ENCODE data around the gene PTPRE.

The PTPRE gene

GRCh38 chr10:128055061-128055868 lies 148.4 kb downstream of the PTPRE start:
- Mint-ChIP-seq H3K27me3 (ENCODE audit: low read depth, poor library complexity) (peaks cover 3% of the 10 kb centered on the region), H3K27ac (peak overlapping the region; percentile 24), H3K9me3 (no peaks in the 10 kb centered on the region), H3K4me3 (no peak overlapping the region), H3K4me1 (no peaks in the 10 kb centered on the region), H3K36me3 (ENCODE audit: low read depth) (no peaks in the 10 kb centered on the region)
- TF ChIP-seq CTCF (IDR thresholded peaks at IDR 0.05): no peak
- no peak for DNase-seq

- H3K9me3 Mint-ChIP-seq: no peaks in the 10 kb centered on the region
- H3K36me3 Mint-ChIP-seq (ENCODE audit: low read depth): no peaks in the 10 kb centered on the region
- no peak for TF ChIP-seq CTCF (IDR thresholded peaks at IDR 0.05)
- no peak overlapping the region for H3K4me3 Mint-ChIP-seq
- H3K27ac Mint-ChIP-seq: no peak overlapping the region
- H3K4me1 Mint-ChIP-seq: no peaks in the 10 kb centered on the region
- no peak for DNase-seq
- H3K27me3 Mint-ChIP-seq (ENCODE audit: low read depth, poor library complexity): peaks cover 3% of the 10 kb centered on the region
Measured at GRCh38 chr10:128056303-128057050, 149.6 kb downstream of the PTPRE start.

GRCh38 chr10:128058106-128058749 lies 151.3 kb downstream of the PTPRE start:
- Mint-ChIP-seq H3K4me3 (no peak overlapping the region), H3K27ac (no peak overlapping the region), H3K27me3 (ENCODE audit: low read depth, poor library complexity) (peaks cover 6% of the 10 kb centered on the region), H3K9me3 (no peaks in the 10 kb centered on the region), H3K4me1 (peaks cover 15% of the 10 kb centered on the region), H3K36me3 (ENCODE audit: low read depth) (no peaks in the 10 kb centered on the region)
- DNase-seq: no peak
- TF ChIP-seq CTCF (IDR thresholded peaks at IDR 0.05): no peak

GRCh38 chr10:128058750-128059134 lies 151.8 kb downstream of the PTPRE start:
- Mint-ChIP-seq H3K27ac (no peak overlapping the region), H3K9me3 (no peaks in the 10 kb centered on the region), H3K4me1 (peaks cover 20% of the 10 kb centered on the region), H3K4me3 (no peak overlapping the region), H3K36me3 (ENCODE audit: low read depth) (no peaks in the 10 kb centered on the region), H3K27me3 (ENCODE audit: low read depth, poor library complexity) (peaks cover 6% of the 10 kb centered on the region)
- TF ChIP-seq CTCF (IDR thresholded peaks at IDR 0.05): no peak
- DNase-seq: no peak

- Mint-ChIP-seq H3K27me3 (ENCODE audit: low read depth, poor library complexity) (peaks cover 6% of the 10 kb centered on the region), H3K9me3 (no peaks in the 10 kb centered on the region), H3K36me3 (ENCODE audit: low read depth) (no peaks in the 10 kb centered on the region), H3K27ac (peak overlapping the region; percentile 10), H3K4me3 (no peak overlapping the region), H3K4me1 (peaks cover 23% of the 10 kb centered on the region)
- no peak for DNase-seq
- no peak for TF ChIP-seq CTCF (IDR thresholded peaks at IDR 0.05)
Measured at GRCh38 chr10:128059266-128059981, 152.5 kb downstream of the PTPRE start.
